IPS DF 4.7 (cell line): Measurements from ENCODE around the gene TNFRSF4.
"Not testable (repeated sequence)": the region's sequence is repeated elsewhere in the genome, so short reads cannot be mapped to it uniquely, and the experiment has no call there.

ENCODE experiments used
- DNase-seq: peaks from one replicate; pipeline ENCODE4 v3.0.0-alpha.2; 2013; ENCODE audit warnings: low spot score; ENCODE audit errors: extremely low read depth

Gene TNFRSF4

GRCh38 chr1:1213345-1214265, at the start of gene TNFRSF4:
TNFRSF4 (minus strand) TSS chr1:1214153; CDS start chr1:1214127, 26 bp downstream.
- DNase-seq, result no peak

DNA sequence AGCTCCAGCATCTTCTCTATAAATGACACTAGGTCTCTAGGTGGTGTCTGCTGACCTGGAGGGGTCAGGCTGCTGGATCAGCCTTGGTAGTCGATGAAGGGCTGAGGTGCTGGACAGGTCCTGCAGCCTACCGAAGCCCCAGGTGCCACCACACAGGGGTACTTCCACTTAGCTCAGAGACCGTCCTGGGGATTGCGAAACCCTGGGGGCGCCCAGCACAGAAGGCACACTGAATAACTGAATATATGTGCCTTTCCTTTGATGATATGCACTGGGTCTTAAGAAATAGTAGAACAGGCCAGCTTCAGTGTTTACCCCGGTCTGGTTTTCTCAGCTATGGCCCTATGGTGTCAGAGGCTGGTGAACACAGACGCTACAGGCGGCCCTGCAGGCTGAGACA, 48.8 kb upstream of the TNFRSF4 start:
- DNase-seq, result no peak

GRCh38 chr1:1262071-1262470, 48.1 kb upstream of the TNFRSF4 start:
- no peak for DNase-seq

DNA sequence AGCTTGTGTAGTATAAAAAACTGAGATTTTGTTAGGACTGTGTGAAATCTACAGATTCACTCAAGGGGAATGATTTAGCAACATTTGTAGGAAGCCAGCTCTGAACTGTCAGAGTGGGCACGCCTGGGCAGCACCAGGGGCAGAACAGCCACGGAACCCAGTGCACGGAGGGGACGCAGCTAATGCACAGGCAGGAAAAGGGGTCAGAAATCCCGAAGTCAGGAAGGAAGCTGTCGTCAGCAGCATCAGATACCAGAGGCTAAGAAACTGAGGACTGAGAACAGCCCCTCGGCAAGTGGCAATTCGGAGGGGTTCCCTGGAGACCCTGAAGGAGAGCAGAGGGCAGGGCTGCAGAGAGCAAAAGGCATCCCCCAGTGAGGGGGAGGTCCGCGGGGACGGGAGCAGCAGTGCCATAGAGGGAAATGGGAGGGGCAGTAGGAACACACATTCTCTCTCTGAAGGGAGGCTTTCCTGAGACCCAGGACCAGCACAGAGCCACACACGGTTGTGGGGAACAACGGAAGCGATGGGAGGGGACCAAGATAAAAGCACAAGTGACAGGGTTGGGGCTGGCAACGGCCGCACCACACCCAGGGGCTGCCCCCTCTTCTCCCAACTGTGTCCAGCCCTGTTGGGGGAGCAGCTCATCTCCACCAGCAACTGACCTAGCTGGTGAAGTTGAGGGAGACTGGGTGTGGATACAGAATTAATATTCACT, 47.0 kb upstream of the TNFRSF4 start:
- DNase-seq, result no peak

DNA sequence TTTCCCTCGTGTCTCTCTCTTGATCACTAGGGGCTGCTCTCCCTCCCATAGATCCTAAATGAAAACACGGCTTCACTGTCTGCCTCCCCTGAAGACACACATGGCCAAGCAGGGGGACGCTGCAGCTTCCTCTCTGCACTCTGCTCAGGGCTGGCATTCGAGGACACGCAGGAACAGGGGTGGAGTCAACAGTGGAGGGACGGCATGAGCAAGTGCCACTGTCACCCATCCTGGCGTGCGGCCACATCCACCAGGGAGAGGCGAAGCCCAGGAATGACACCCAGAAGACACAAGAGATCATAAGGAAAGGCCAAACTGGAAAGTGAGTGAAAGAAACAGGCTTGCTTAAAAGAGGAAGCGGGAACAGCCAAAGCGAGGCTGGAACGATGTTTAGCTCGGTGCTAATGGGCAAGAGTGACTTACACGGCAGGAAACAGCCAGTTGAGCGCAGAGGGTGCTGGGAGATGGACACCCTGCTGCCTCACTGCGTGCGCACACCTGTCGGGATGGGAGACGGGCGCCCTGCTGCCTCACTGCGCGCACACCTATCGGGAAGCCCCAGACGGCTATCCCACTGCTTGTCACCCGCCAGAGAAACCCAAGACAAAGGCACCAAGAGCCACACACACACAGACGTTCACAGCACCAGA, 46.1 kb upstream of the TNFRSF4 start:
- DNase-seq, result no peak

DNA sequence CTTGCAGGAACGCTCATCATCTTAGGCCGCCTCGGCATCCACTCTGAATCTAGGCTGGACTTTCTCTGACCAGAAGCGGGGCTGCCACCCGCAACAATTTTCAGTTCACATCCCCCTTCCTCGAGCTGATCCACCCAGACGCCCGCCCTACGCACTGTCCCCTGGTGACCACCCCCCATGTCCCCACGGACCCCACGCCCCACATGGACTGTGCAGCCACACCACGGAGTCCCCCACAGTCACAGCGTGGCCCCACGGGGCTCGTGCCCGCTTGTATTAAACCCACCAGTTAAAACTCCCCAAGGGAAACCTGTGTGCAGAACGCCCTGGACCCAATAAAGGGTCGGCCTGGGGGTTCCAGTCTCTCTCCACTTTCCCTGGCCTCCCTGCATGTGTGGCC, 45.6 kb upstream of the TNFRSF4 start:
- DNase-seq, result no peak

DNA sequence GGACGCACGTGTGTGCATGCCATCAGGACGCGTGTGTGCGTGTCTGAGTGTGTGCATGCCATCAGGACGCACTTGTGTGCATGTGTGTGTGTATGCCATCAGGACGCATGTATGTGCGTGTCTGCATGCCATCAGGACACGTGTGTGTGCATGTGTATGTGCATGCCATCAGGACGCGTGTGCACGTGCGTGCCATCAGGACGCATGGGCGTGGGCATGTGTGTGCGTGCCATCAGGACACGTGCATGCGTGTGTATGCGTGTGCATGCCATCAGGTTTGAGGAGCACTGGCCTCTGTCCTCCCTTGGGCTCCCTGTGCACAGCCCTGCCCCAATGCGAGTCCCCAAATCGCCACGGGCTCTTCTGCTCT, 45.2 kb upstream of the TNFRSF4 start:
- DNase-seq, result no peak

- no peak for DNase-seq
These were observed 43.3 kb upstream of the TNFRSF4 start for GRCh38 chr1:1256956-1257871.

GRCh38 chr1:1255611-1256010, 41.7 kb upstream of the TNFRSF4 start:
- no peak for DNase-seq

DNA sequence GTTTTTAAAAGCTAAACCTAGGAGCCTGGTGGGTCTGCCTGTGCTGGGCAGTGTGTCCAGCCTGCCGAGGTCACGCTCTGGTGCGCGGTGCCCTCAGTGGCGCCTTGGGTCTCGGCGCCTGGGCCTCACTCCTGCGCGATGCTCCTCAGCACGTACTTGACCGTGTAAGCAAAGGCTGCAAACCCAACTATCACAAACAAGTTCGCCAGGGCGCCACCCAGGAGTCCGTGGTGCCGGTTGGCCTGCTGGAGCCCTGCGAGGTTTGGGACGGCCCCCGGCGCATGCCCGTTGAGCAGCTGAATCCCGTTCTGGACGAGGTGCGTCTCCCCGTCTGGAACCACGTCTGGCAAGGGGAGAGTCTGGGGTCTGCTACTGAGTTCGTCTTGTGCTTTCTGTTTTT, 41.1 kb upstream of the TNFRSF4 start:
- no peak for DNase-seq

DNA sequence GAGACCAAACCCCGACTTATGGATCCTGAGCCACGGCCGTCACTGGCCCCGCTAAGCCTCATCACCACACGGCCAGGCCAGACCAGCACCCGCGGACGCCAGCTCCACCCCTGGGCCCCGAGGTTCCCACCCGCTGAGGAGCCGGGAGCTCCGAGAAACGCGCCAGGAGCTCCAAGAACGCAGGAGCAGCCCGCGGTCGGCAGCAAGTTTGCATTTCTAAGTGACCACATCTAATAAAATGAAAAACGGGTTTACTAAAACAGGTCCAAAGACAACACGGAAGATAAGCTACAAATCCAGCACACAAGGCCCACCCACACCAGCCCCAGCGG, 40.7 kb upstream of the TNFRSF4 start:
- DNase-seq, result no peak

DNA sequence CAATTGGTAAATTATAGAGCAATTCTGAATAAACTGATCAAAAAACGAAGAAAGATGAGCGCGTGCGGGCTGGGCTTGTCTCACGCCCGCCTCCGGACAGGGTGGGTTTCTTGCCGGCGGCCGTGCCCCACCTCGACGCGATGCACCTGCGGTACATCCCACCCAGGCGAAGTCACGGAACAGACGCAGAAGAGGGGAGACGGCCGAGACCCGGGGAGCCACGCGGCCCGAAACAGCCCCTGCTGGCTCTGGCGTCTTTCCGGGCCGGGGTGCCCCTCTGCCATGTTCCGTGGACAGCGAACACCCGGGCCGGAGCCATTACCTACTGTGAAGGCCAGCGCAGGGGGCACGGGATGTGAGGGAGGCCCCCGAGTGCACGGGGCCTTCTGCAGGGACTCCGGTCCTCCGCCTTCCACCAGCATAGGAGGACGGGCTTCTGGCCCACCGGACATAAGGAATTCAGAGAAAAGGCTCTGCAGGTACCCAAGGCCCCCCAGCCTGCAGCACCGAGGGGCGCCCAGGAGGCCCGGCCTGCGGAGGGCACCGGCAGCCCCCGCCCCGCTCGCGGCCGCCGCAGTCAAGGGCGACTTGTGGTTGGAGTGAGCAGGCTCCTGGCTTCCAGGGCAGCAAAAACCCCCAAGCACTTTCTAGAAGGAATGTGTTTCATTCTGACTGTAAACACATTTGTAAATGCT, 40.2 kb upstream of the TNFRSF4 start:
- DNase-seq, result no peak

GRCh38 chr1:1253314-1253713, 39.4 kb upstream of the TNFRSF4 start:
- DNase-seq, result no peak

GRCh38 chr1:1250786-1251284, 36.9 kb upstream of the TNFRSF4 start:
- DNase-seq, result no peak

- not testable (repeated sequence) for DNase-seq
These were observed 34.3 kb upstream of the TNFRSF4 start for GRCh38 chr1:1248009-1248913.

DNA sequence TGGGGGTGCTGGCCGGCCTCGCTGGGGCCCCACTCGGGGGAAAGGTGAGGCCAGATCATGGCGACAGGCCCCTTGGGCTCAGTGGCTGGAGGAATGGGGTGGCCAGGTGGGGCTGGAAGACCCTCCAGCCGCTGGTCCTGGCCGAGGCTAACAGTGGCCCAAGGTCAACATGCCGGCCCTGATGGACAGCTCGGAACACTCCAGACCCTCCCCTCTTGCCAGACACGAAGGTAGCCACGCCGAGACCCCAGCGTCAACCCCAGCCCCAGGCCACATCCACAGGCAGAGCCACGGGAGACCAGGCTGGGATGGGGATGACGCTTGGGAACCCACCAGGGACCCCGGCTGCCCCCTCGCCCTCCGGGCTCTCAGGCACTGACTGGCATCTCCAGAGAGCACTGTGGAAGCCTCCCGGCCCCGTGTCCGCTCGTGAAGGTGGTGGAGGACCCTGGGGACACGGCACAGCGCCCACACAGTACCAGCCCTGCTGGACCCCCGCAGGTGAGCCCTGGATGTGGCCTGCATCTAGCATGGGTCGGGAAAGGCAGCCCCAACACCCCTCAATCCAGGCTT, 33.5 kb upstream of the TNFRSF4 start:
- no peak for DNase-seq

DNA sequence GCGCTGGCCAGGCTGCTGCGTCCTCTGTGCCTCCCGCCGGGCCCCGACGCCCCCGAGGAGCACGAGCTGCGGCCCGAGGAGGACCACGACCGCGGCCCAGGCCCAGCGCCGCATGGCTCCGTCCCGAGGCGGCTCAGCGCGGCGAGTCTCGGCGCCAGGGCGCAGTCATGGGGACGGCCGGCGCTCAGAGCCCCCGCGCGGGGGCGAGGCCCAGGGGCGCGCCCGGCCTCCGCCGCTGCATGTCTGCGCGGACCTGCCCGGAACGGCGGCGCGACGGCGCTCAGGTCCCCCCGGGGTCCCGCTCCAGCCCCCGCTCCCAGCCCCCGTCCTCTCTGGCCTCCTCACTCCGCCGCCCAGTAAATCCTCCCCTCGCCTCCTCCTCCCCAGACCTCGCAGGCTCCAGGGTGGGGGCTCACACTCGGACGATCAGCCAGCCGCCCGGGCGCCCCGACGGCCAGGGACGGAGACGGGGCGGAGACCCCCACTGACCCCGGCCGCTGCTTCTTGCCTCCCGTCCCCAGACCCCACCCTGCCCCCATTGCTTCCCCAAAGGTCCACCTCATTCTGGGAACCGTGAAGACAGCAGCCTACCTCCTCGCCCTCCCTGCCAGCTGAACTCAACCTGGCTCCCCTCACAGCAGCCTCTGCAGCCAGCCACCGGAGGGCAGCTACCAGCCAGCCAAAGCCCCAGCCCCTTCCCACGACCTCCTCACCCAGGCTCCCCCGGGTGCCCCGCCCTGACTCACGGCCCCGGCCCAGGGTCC, 32.8 kb upstream of the TNFRSF4 start, which contains the start of gene C1QTNF12:
C1QTNF12 (minus strand) TSS at position 146 of the 764 bp plus-strand sequence; CDS start at position 114, 32 bp downstream.
- no peak for DNase-seq
